ENCODE data around the gene MT1B.

GRCh38 chr16:56634715-56635440 is 16.8 kb upstream of the MT1B start:
- no peak for TF ChIP-seq TAF1 (IDR thresholded peaks at IDR 0.05; ENCODE audit: borderline replicate concordance, insufficient read depth, low read length)
- no peak for TF ChIP-seq REST (IDR thresholded peaks at IDR 0.05; ENCODE audit: insufficient read depth in 1 of 2, low read depth in 2 of 2, low read length in 2 of 2)
- no peak for TF ChIP-seq SIN3A (IDR thresholded peaks at IDR 0.05; ENCODE audit: borderline replicate concordance, insufficient read depth, low read length)
- TF ChIP-seq POLR2AphosphoS5 (IDR thresholded peaks at IDR 0.05; ENCODE audit: low read depth, low read length) = no peak
- TF ChIP-seq FOXP2 (optimal IDR thresholded peaks at IDR 0.05; ENCODE audit: borderline replicate concordance, extremely low read depth, extremely low read length, insufficient read depth) = no peak
